Chondrocyte (in vitro differentiated cells): ENCODE measurements around the gene SGMS2. TPM values are rescaled to one million over a fixed set of nuclear protein-coding genes. Genes with fewer than 3 reads are reported as not detected.

Source experiments
- DNase-seq: peaks from one replicate; pipeline ENCODE4 v3.0.0; 2021; ENCODE audit warnings: mixed read lengths, low spot score
- H3K27ac Mint-ChIP-seq: one replicate; pipeline ENCODE4 v1.8.0; 2021; ENCODE audit warnings: mild to moderate bottlenecking, moderate library complexity, mixed read lengths; ENCODE audit not compliant: unreplicated experiment
- H3K27me3 Mint-ChIP-seq: 2 replicates; pipeline ENCODE4 v1.8.0; 2021; ENCODE audit warnings: low read depth, mixed read lengths
- H3K36me3 Mint-ChIP-seq: 2 replicates; pipeline ENCODE4 v1.8.0; 2021; ENCODE audit warnings: low read depth, mixed read lengths
- H3K4me1 Mint-ChIP-seq: 2 replicates; pipeline ENCODE4 v1.8.0; 2021; ENCODE audit warnings: low read depth, mild to moderate bottlenecking, mixed read lengths
- H3K4me3 Mint-ChIP-seq: one replicate; pipeline ENCODE4 v1.8.0; 2021; ENCODE audit warnings: mild to moderate bottlenecking, moderate library complexity, mixed read lengths; ENCODE audit not compliant: unreplicated experiment
- H3K9me3 Mint-ChIP-seq: 2 replicates; pipeline ENCODE4 v1.8.0; 2021; ENCODE audit warnings: low read depth, mixed read lengths
- CTCF ChIP-seq: fragments of 200-600 bp; sonication (generic); IDR thresholded peaks from 2 replicates; pipeline ENCODE4 v1.5.0; 2021; ENCODE audit warnings: antibody characterized with exemption, mild to moderate bottlenecking, moderate library complexity
- total RNA-seq: library from RNA; stranded (reverse); gene quantifications from 3 replicates; pipeline ENCODE4 v1.2.1, GENCODE V29; 2021

Gene SGMS2
- total RNA-seq, 1 donor from 2014 or later: 71.5 TPM

- Mint-ChIP-seq H3K4me3 (no peak overlapping the region), H3K27me3 (no peaks in the 10 kb centered on the region), H3K36me3 (peaks cover 7% of the 10 kb centered on the region), H3K9me3 (peaks cover 3% of the 10 kb centered on the region), H3K27ac (no peak overlapping the region), H3K4me1 (peaks cover 36% of the 10 kb centered on the region)
- no peak for DNase-seq
- TF ChIP-seq CTCF: no peak
Measured at GRCh38 chr4:107893171-107894137, 68.7 kb downstream of the SGMS2 start.

- Mint-ChIP-seq H3K27me3 (no peaks in the 10 kb centered on the region), H3K36me3 (peaks cover 7% of the 10 kb centered on the region)
- DNase-seq: no peak
Measured at GRCh38 chr4:107894138-107894603, 69.4 kb downstream of the SGMS2 start.

GRCh38 chr4:107896158-107896645 is 71.5 kb downstream of the SGMS2 start:
- H3K4me3 Mint-ChIP-seq: peak overlapping the region; percentile 0
- H3K9me3 Mint-ChIP-seq: peaks cover 3% of the 10 kb centered on the region
- TF ChIP-seq CTCF: no peak
- no peaks in the 10 kb centered on the region for H3K27me3 Mint-ChIP-seq
- no peak for DNase-seq
- peak overlapping the region; percentile 81 for H3K27ac Mint-ChIP-seq
- peaks cover 10% of the 10 kb centered on the region for H3K36me3 Mint-ChIP-seq
- H3K4me1 Mint-ChIP-seq: peaks cover 36% of the 10 kb centered on the region

More at GRCh38 chr4:107894138-107894603, 69.4 kb downstream of the SGMS2 start:
- peaks cover 36% of the 10 kb centered on the region for H3K4me1 Mint-ChIP-seq
- no peak overlapping the region for H3K4me3 Mint-ChIP-seq
- peaks cover 3% of the 10 kb centered on the region for H3K9me3 Mint-ChIP-seq
- TF ChIP-seq CTCF: no peak
- H3K27ac Mint-ChIP-seq: no peak overlapping the region

- Mint-ChIP-seq H3K4me1 (peaks cover 36% of the 10 kb centered on the region), H3K4me3 (peak overlapping the region; percentile 0), H3K27me3 (no peaks in the 10 kb centered on the region), H3K9me3 (peaks cover 3% of the 10 kb centered on the region), H3K27ac (peak overlapping the region; percentile 81), H3K36me3 (peaks cover 10% of the 10 kb centered on the region)
- TF ChIP-seq CTCF: no peak
- no peak for DNase-seq
Measured at GRCh38 chr4:107896646-107897045, 71.9 kb downstream of the SGMS2 start.

- H3K4me3 Mint-ChIP-seq: no peak overlapping the region
- peaks cover 36% of the 10 kb centered on the region for H3K4me1 Mint-ChIP-seq
- peaks cover 13% of the 10 kb centered on the region for H3K36me3 Mint-ChIP-seq
- no peak overlapping the region for H3K27ac Mint-ChIP-seq
- no peak for TF ChIP-seq CTCF
- H3K27me3 Mint-ChIP-seq: no peaks in the 10 kb centered on the region
- peaks cover 3% of the 10 kb centered on the region for H3K9me3 Mint-ChIP-seq
- DNase-seq: no peak
Measured at GRCh38 chr4:107897823-107898222, 73.1 kb downstream of the SGMS2 start.
